ENCODE data around the gene KCNE5. TPM values are rescaled to one million over a fixed set of nuclear protein-coding genes. Genes with fewer than 3 reads are reported as not detected.
"Not testable (repeated sequence)": the region's sequence is repeated elsewhere in the genome, so short reads cannot be mapped to it uniquely, and the experiment has no call there.

KCNE5 gene
- total RNA-seq, 2 donors from 2014 or later: 2.4 to 4.6 TPM

DNA sequence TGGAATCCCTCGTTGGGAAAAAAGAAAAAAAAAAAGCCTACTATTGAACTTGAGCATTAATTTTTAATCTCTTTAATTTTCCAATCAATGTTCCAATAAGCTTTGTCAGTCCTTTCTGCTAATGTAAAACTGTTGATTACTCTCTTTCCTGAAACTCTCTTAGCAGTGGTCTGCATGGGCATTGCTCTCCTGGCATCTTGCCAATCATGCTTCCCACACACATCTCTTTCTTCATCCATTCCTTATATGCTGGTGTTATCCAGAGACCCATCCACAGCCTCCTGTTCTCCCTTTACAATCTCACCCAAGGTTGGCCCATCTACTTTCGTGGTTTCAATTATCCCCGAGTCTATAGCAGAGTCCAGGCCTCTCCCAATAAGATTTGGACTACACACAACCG, 31.8 kb upstream of the KCNE5 start:
- no peaks in the 10 kb centered on the region for H3K9me3 ChIP-seq (ENCODE audit: control insufficient read depth, low read length)
- H3K4me3 ChIP-seq (ENCODE audit: low read length): no peak overlapping the region
- no peaks in the 10 kb centered on the region for H3K4me1 ChIP-seq (ENCODE audit: control insufficient read depth, insufficient read depth, low read length)
- H3K4me3 Mint-ChIP-seq: no peak overlapping the region
- no peak overlapping the region for H3K27ac ChIP-seq (ENCODE audit: low read depth, low read length)
- TF ChIP-seq, protein P1, sequence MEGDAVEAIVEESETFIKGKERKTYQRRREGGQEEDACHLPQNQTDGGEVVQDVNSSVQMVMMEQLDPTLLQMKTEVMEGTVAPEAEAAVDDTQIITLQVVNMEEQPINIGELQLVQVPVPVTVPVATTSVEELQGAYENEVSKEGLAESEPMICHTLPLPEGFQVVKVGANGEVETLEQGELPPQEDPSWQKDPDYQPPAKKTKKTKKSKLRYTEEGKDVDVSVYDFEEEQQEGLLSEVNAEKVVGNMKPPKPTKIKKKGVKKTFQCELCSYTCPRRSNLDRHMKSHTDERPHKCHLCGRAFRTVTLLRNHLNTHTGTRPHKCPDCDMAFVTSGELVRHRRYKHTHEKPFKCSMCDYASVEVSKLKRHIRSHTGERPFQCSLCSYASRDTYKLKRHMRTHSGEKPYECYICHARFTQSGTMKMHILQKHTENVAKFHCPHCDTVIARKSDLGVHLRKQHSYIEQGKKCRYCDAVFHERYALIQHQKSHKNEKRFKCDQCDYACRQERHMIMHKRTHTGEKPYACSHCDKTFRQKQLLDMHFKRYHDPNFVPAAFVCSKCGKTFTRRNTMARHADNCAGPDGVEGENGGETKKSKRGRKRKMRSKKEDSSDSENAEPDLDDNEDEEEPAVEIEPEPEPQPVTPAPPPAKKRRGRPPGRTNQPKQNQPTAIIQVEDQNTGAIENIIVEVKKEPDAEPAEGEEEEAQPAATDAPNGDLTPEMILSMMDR (conservative IDR thresholded peaks at IDR 0.05): no peak
- H3K27me3 Mint-ChIP-seq (ENCODE audit: insufficient read depth): no peaks in the 10 kb centered on the region
- H3K27me3 ChIP-seq (ENCODE audit: control insufficient read depth, insufficient read depth, low read length, poor library complexity, severe bottlenecking): no peaks in the 10 kb centered on the region
- peaks cover 29% of the 10 kb centered on the region for H3K36me3 Mint-ChIP-seq (ENCODE audit: low read depth)
- H3K9me3 Mint-ChIP-seq: peaks cover 7% of the 10 kb centered on the region
- peaks cover 2% of the 10 kb centered on the region for H3K4me1 Mint-ChIP-seq
- H3K36me3 ChIP-seq (ENCODE audit: control insufficient read depth, insufficient read depth, low read length): no peaks in the 10 kb centered on the region
- no peak for DNase-seq
- H3K27ac Mint-ChIP-seq: no peak overlapping the region
- 96% methylated on average over 4 of the region's 4 CpGs; no CpG with 5 or more reads in 1 of the 2 experiments for WGBS, 2 experiments (ENCODE audit: insufficient coverage in 1 of 2, insufficient read length in 1 of 2)
- H3K9ac ChIP-seq (ENCODE audit: extremely low read depth, low read length, poor library complexity, severe bottlenecking): no peak overlapping the region

DNA sequence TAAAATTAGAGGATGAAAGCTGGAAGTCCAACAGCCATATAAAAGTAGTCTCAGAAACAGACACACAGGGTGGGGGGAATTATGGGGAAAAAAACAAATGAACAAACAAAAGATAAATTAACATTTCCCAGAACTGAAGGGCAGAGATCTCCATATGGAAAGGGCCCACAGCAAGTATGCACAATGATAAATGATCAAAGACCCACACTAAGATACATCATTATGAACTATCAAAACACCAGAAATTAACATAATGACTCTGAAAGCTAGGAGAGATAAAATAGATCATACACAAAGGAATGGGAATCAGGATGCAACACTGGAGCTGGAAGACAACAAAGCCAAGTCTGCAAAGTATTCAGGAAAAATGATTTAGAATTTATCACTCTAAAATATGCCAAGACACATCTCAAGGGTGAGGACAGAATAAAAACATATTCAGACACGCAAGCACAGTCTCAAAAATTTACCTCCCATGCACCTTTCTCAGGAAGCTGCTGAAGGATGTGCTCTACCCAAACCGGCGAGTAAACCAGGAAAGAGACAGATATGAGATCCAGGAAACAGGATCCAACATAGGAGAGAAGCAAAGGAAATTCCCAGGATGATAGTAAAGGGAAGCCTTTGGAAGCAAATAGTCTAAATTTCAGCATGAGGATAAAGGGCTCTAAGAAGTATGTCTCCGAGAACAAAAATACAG, 30.7 kb upstream of the KCNE5 start:
- Mint-ChIP-seq H3K4me1 (peaks cover 2% of the 10 kb centered on the region), H3K27me3 (ENCODE audit: insufficient read depth) (no peaks in the 10 kb centered on the region), H3K4me3 (no peak overlapping the region), H3K27ac (no peak overlapping the region), H3K9me3 (peaks cover 7% of the 10 kb centered on the region), H3K36me3 (ENCODE audit: low read depth) (peaks cover 23% of the 10 kb centered on the region)
- no peaks in the 10 kb centered on the region for H3K4me1 ChIP-seq (ENCODE audit: control insufficient read depth, insufficient read depth, low read length)
- no peak for DNase-seq
- H3K36me3 ChIP-seq (ENCODE audit: control insufficient read depth, insufficient read depth, low read length): no peaks in the 10 kb centered on the region
- TF ChIP-seq, protein P1 (conservative IDR thresholded peaks at IDR 0.05): no peak
- no peaks in the 10 kb centered on the region for H3K27me3 ChIP-seq (ENCODE audit: control insufficient read depth, insufficient read depth, low read length, poor library complexity, severe bottlenecking)
- 90 to 94% methylated on average over 2 to 4 of the region's 4 CpGs for WGBS, 2 experiments (ENCODE audit: insufficient coverage in 1 of 2, insufficient read length in 1 of 2)
- H3K4me3 ChIP-seq (ENCODE audit: low read length): no peak overlapping the region
- H3K27ac ChIP-seq (ENCODE audit: low read depth, low read length): no peak overlapping the region
- no peaks in the 10 kb centered on the region for H3K9me3 ChIP-seq (ENCODE audit: control insufficient read depth, low read length)
- H3K9ac ChIP-seq (ENCODE audit: extremely low read depth, low read length, poor library complexity, severe bottlenecking): no peak overlapping the region

DNA sequence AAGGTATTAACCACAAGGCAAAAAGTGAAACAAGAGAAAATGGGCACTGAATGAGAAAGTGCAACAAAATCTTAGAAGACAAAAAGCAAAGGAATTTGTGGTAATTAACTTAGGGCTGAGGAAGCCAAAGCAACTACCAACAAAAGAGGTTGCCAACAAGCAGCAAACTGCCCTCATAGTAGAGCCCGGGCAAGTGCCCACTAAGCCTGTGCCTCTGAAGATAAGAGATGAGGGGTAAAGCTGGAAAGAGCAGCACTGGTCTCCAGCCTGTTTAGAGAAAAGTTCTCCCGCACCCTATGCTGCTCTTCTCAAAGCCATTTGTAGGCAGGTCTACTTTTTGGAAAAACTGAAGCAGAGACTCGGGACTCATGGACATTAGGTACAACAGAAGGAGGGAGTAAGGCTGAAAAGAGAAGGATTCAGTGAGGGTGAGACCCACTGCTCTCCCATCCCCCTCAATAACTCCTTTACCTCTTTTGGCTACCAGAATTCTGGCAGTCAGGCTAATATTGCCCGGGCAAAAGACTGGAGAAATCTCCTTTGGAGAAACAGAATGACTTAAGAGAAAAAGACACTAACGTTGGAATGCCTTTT, 29.6 kb upstream of the KCNE5 start:
- Histone ChIP-seq H3K27ac (ENCODE audit: low read depth, low read length) (no peak overlapping the region), H3K27me3 (ENCODE audit: control insufficient read depth, insufficient read depth, low read length, poor library complexity, severe bottlenecking) (no peaks in the 10 kb centered on the region), H3K4me1 (ENCODE audit: control insufficient read depth, insufficient read depth, low read length) (no peaks in the 10 kb centered on the region), H3K4me3 (ENCODE audit: low read length) (no peak overlapping the region), H3K36me3 (ENCODE audit: control insufficient read depth, insufficient read depth, low read length) (no peaks in the 10 kb centered on the region), H3K9me3 (ENCODE audit: control insufficient read depth, low read length) (no peaks in the 10 kb centered on the region), H3K9ac (ENCODE audit: extremely low read depth, low read length, poor library complexity, severe bottlenecking) (no peak overlapping the region)
- no peak for DNase-seq
- Mint-ChIP-seq H3K9me3 (peaks cover 10% of the 10 kb centered on the region), H3K27me3 (ENCODE audit: insufficient read depth) (no peaks in the 10 kb centered on the region), H3K4me1 (peaks cover 2% of the 10 kb centered on the region), H3K27ac (no peak overlapping the region), H3K4me3 (no peak overlapping the region), H3K36me3 (ENCODE audit: low read depth) (peaks cover 20% of the 10 kb centered on the region)
- TF ChIP-seq, protein P1 (conservative IDR thresholded peaks at IDR 0.05): no peak
- 86 to 93% methylated on average over 3 to 4 of the region's 5 CpGs for WGBS, 2 experiments (ENCODE audit: insufficient coverage in 1 of 2, insufficient read length in 1 of 2)

DNA sequence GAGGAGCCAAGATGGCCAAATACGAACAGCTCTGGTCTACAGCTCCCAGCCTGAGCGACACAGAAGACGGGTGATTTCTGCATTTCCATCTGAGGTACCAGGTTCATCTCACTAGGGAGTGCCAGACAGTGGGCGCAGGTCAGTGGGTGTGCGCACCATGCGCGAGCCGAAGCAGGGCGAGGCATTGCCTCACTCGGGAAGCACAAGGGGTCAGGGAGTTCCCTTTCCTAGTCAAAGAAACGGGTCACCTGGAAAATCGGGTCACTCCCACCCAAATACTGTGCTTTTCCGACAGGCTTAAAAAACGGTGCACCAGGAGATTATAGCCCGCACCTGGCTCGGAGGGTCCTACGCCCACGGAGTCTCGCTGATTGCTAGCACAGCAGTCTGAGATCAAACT, 19.7 kb upstream of the KCNE5 start:
- not testable (repeated sequence) for H3K27me3 ChIP-seq (ENCODE audit: control insufficient read depth, insufficient read depth, low read length, poor library complexity, severe bottlenecking); H3K9me3 ChIP-seq (ENCODE audit: control insufficient read depth, low read length); H3K27ac ChIP-seq (ENCODE audit: low read depth, low read length); DNase-seq; H3K27ac Mint-ChIP-seq; H3K36me3 ChIP-seq (ENCODE audit: control insufficient read depth, insufficient read depth, low read length); H3K27me3 Mint-ChIP-seq (ENCODE audit: insufficient read depth); H3K4me3 Mint-ChIP-seq; H3K4me1 ChIP-seq (ENCODE audit: control insufficient read depth, insufficient read depth, low read length); H3K4me3 ChIP-seq (ENCODE audit: low read length); H3K9ac ChIP-seq (ENCODE audit: extremely low read depth, low read length, poor library complexity, severe bottlenecking)
- H3K36me3 Mint-ChIP-seq (ENCODE audit: low read depth): peaks cover 13% of the 10 kb centered on the region
- peaks cover 20% of the 10 kb centered on the region for H3K9me3 Mint-ChIP-seq
- WGBS, 2 experiments (ENCODE audit: insufficient coverage in 1 of 2, insufficient read length in 1 of 2): 82 to 97% methylated on average over 2 to 5 of the region's 19 CpGs
- peaks cover 12% of the 10 kb centered on the region for H3K4me1 Mint-ChIP-seq

All from endodermal cell (in vitro differentiated cells).